ENCODE results near the gene VPS13D.

Gene VPS13D

GRCh38 chr1:12472798-12473551 is 243.1 kb downstream of the VPS13D start:
- DNase-seq = peak; percentile 90 to 93

DNA sequence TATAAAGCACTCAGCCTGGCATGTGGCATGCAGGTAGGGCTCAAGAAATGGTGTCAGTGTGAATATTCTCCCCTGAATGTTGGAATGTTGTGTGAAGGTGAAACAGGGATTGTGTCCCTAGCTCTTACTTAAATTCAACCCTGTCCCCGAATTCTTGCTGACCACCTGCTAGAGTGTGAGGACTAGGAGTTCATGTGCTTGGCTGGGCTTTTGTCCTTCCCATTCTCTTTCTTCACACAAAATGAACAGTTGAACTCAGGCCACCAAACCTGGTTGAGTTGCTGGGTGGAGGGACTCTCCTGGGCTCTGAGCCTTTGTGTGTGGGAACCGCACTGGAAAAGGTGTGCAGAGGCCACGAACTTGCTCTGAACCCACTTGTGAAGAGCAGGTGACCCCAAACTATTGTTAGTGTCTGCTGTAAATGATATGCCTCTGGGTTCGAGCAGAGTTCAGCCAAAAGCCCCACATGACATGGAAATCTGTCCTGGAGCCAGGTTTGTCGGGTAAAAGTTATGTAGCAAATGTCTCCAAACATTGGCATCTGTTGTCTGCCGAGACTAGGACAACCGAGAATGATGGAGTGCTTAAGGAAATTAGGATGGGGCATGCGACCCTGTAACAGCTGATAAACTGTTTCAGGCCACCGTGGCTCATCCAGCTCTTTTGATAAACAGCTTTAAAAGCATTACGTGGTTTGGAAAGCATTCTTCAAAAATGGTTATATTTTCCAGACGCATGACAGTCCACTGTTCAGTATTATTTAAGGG is 243.9 kb downstream of the VPS13D start:
- DNase-seq = no peak

- peak; percentile 20 to 29 for DNase-seq
These were observed 245.3 kb downstream of the VPS13D start for GRCh38 chr1:12475101-12475500.

GRCh38 chr1:12475530-12475934 is 245.7 kb downstream of the VPS13D start:
- DNase-seq = no peak

DNA sequence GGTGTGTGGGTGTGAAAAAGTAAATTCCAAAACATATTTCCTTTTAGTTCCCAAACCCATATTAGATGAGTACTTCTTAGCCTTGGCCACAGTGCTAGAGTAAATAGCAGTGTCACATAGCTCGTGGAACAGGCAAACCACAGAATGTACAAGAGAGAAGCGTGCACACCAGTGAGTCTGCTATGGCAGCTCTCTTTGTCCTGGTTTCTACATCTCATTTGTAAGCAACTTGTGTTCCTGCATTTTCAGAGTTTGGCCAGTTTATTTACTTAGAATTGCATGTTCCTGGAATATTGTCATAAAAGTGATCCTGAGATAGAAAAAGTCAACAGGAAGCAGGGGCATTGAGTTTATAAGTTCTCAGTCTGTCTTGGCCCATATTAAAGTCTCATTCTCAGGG is 246.1 kb downstream of the VPS13D start:
- peak; percentile 20 to 23 for DNase-seq

DNA sequence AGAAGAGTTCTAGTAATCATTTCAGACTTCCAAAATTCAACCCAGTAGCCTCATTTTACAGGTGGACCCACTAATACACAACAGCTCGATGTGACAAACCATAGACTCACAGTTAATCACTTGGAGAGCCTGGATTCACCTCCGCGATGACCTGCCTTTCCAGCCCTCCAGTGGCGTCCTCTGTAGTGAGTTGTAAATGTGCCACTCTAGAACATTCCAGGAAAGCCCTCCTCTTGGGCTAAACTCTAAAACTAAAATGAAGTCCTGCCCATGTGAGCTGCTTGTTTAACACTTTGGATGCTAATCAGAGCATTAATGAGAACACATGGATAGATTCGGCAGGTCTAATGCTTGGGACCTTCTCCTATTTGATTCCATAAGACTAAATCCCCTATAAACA is 247.5 kb downstream of the VPS13D start:
- DNase-seq = no peak

- peak; percentile 78 to 83 for DNase-seq
These were observed 248.2 kb downstream of the VPS13D start for GRCh38 chr1:12477936-12478611.

- peak; percentile 89 to 92 for DNase-seq
These were observed 248.8 kb downstream of the VPS13D start for GRCh38 chr1:12478612-12478985.

DNA sequence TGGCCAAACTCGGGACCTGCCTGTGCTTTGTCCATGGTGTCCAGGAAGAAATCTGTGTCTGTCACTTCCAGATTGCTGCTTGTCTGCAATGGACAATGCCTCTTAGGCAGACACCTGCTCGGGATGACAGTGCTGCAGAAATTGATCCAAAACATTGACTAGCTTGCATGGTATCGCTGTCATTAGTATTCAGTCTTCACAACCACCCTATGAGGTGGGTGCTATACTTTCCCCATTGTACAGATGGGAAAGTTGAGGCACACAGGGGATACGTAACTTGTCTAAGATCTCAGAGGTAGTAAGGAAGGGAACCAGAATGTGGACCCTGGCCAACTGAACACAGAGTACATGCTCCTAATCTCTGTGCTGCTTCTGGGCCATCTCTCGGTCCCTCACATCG is 249.5 kb downstream of the VPS13D start:
- DNase-seq = no peak

- DNase-seq = no peak
These were observed 250.2 kb downstream of the VPS13D start for GRCh38 chr1:12480041-12480440.

DNA sequence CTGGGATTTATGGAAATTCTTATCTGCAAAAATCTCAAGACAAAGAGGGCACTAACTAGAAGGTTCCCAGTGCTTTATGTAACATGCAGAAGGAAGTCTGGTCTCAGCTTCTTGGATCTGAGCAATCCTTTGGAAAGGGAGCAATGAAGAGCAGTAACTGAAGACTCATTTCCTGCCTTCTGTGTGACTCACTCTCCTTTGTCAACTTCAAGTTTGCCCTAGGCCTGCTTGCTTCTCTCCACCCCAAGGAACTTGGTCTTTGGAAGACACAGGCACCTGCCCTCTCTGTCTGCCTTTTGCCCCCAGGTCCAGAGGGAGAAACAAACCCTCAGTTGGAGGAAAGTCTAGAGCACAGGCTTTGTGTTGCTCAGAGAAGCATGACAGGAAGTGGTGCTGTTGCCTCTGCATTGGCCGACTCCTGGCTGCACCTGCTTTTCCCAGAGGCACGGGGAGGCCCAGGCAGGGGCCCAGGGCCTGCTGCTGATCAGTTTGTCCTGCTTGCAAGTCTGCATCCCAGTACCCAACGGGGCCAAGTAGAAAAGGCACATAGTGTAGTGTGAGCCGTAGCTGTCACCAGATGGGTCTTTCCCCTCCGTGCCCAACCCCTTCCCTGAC is 251.0 kb downstream of the VPS13D start:
- peak; percentile 88 to 89 for DNase-seq

GRCh38 chr1:12481928-12482327 is 252.1 kb downstream of the VPS13D start:
- DNase-seq = no peak

DNA sequence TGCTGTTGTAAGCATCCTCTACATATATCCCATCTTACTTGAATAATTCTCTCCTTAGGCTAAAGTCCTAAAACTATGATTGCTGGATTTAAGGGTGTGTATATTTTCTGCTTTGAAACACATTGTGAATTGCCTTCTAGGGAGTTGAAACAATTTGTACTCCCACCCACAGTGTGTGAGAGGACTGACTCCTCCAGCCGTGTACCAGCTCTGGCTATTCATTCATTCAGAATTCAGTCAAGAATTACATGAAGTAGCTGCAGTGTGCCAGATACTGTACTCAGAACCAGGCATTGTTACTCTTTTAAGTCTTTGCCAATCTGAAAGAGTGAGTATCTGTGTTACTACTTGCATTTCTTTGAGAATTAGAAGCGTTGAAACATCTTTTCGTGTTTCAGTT is 253.2 kb downstream of the VPS13D start:
- DNase-seq = no peak

- no peak for DNase-seq
These were observed 255.6 kb downstream of the VPS13D start for GRCh38 chr1:12485231-12486058.

GRCh38 chr1:12486059-12486341 is 256.2 kb downstream of the VPS13D start:
- no peak for DNase-seq

DNA sequence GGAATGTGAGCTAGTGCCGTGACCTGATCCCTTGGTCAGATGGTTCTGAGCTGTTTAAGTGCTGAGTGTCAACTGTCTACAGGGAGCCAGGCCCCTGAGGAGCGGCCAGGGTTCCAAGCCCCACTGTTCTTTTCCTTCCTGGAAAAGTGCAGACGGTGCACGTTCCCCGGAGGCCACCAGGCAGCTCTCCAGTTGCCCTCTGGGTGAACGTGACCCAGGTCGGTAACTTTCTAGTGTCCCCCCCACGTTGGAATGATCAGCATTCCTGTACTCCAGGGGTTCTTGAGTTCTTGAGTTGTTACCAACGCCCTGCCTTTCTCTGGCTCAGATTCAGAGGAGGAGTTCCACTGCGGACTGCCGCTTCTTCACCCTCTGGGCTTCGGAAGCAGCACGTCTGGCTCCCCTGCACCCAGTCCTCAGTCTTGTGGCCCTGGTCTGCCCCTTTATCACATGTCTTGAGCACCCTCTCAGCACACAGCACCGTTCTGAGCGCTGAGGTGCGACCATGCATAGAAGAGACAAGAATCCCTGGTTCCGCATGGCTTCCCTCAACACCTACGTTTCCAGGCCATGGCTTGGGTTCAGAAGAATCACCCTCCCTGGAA is 256.7 kb downstream of the VPS13D start:
- DNase-seq = no peak

GRCh38 chr1:12487520-12487919 is 257.7 kb downstream of the VPS13D start:
- no peak for DNase-seq

- no peak for DNase-seq
These were observed 259.0 kb downstream of the VPS13D start for GRCh38 chr1:12488666-12489354.

DNA sequence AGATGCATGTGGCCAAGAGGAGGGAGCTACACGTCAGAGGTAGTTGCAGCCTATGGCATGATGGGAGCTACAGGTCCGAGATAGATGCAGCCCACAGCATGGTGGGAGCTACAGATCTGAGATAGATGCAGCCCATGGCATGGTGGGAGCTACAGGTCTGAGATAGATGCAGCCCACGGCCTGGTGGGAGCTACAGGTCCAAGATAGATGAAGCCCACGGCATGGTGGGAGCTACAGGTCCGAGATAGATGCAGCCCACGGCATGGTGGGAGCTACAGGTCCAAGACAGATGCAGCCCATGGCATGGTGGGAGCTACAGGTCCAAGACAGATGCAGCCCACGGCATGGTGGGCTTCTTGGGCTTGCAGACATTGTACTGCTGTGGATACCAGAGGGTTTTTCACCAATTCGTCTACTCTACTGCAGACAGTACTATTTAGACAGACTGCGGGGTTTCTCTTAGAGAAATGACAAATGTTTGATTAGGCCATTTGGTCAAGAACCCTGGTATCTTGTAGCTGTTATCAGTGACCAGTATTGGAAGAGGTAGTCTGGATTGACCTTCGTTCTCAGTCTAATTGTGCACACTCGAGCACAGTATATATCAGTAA is 260.8 kb downstream of the VPS13D start:
- no peak for DNase-seq

GRCh38 chr1:12491656-12492055 is 261.8 kb downstream of the VPS13D start:
- DNase-seq = no peak

DNA sequence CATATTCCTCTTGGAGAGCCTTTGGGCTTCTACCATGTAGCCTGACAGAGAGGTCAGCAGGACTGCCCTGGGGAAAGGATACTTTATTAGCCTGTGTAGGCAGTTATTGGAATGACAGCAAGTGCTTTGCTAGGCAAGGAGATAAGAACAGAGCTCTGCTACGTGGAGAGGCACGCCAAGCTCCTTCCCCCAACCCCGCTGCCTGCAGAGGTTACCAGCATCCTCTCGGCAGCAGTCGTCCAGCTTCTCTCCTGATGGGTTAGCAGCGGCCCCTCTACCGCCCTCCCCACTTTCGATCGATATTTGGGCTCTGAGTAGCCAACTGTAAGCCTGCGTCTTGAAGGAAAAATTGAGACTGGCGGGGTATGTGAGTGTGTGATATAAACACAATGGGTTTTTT is 265.9 kb downstream of the VPS13D start:
- DNase-seq = no peak

All from Kasumi-1 (cell line).